GM10248 (cell line): ENCODE results near the gene CCSER2.

ENCODE experiments used
- CTCF ChIA-PET: fragments of 300-600 bp; sonication (Branson Sonifier 250); formaldehyde crosslinking; extraction: SDS; loops from one replicate; lab custom pipeline; 2021; ENCODE audit warnings: antibody characterized with exemption; lab: Yijun Ruan, JAX
- POLR2A ChIA-PET: fragments of 350-650 bp; sonication (Branson Sonifier 250); formaldehyde crosslinking; extraction: SDS; loops from one replicate; lab custom pipeline; 2020; ENCODE audit warnings: antibody characterized with exemption; lab: Yijun Ruan, JAX
- DNase-seq: peaks from one replicate; pipeline ENCODE4 v3.0.0; 2012; ENCODE audit errors: extremely low spot score
- CTCF ChIP-seq: IDR thresholded peaks from 2 replicates; pipeline ENCODE4 v1.5.1; 2012; ENCODE audit warnings: mild to moderate bottlenecking, low read depth; ENCODE audit errors: extremely low read depth, missing control alignments, control extremely low read depth

CCSER2 gene

GRCh38 chr10:84552478-84552877 lies 224.1 kb downstream of the CCSER2 start:
- TF ChIP-seq CTCF: no peak
- POLR2A ChIA-PET: no interaction called here
- no peak for DNase-seq
- CTCF ChIA-PET: interaction anchor here (0.8 to 6.1 kb wide), 7 partner anchors 10 to 289 kb away, joined by 3 to 74 read pairs (median 5); no protein-coding TSS in a partner anchor

GRCh38 chr10:84562592-84562991 lies 234.2 kb downstream of the CCSER2 start:
- ChIA-PET CTCF (interaction anchor here (1.4 kb wide), 2 partner anchors 26 to 210 kb away, joined by 3 read pairs; no protein-coding TSS in a partner anchor), POLR2A (no interaction called here)
- no peak for DNase-seq
- TF ChIP-seq CTCF: no peak

- CTCF ChIA-PET: interaction anchor here (1.4 to 1.5 kb wide), 3 partner anchors 10 to 211 kb away, joined by 3 to 7 read pairs (median 3); no protein-coding TSS in a partner anchor
- no peak for DNase-seq
- POLR2A ChIA-PET: no interaction called here
- no peak for TF ChIP-seq CTCF
Measured at GRCh38 chr10:84563355-84563754, 235.0 kb downstream of the CCSER2 start.

GRCh38 chr10:84563868-84564267 lies 235.5 kb downstream of the CCSER2 start:
- DNase-seq: no peak
- ChIA-PET CTCF (interaction anchor here (1.4 to 1.5 kb wide), 3 partner anchors 10 to 211 kb away, joined by 3 to 7 read pairs (median 3); no protein-coding TSS in a partner anchor), POLR2A (no interaction called here)
- no peak for TF ChIP-seq CTCF

- TF ChIP-seq CTCF: no peak
- POLR2A ChIA-PET: no interaction called here
- CTCF ChIA-PET: interaction anchor here (1.0 kb wide), 1 partner anchor 26 kb away, joined by 3 read pairs; no protein-coding TSS in a partner anchor
- DNase-seq: no peak
Measured at GRCh38 chr10:84565881-84566582, 237.6 kb downstream of the CCSER2 start.

GRCh38 chr10:84567133-84567532 lies 238.7 kb downstream of the CCSER2 start:
- no peak for DNase-seq
- CTCF ChIA-PET: no interaction called here
- POLR2A ChIA-PET: no interaction called here
- TF ChIP-seq CTCF: no peak
